Nephron (organoid): ENCODE measurements around the gene PAX5.

ENCODE experiments used
- H3K27ac Mint-ChIP-seq, 3 experiments: 2 replicates each; pipeline ENCODE4 v1.8.0; 2020; ENCODE audit warnings: mixed read lengths in 3 of 3, mild to moderate bottlenecking in 2 of 3, moderate library complexity in 1 of 3
- H3K27me3 Mint-ChIP-seq: 2 replicates; pipeline ENCODE4 v1.8.0; 2021; ENCODE audit warnings: low read depth, mild to moderate bottlenecking, moderate library complexity, mixed read lengths
- H3K36me3 Mint-ChIP-seq: 2 replicates; pipeline ENCODE4 v1.8.0; 2020; ENCODE audit warnings: low read depth, mixed read lengths
- H3K4me1 Mint-ChIP-seq: 2 replicates; pipeline ENCODE4 v1.8.0; 2020; ENCODE audit warnings: mixed read lengths
- H3K4me3 Mint-ChIP-seq, 3 experiments: 2 replicates each; pipeline ENCODE4 v1.8.0; 2020; ENCODE audit warnings: mild to moderate bottlenecking in 3 of 3, mixed read lengths in 3 of 3, moderate library complexity in 2 of 3
- H3K9me3 Mint-ChIP-seq: 2 replicates; pipeline ENCODE4 v1.8.0; 2020; ENCODE audit warnings: mixed read lengths
- CTCF ChIP-seq, 3 experiments: fragments of 200-600 bp; sonication (generic); IDR thresholded peaks; one replicate each; pipeline ENCODE4 v1.5.0; 2021; ENCODE audit warnings: antibody characterized with exemption in 3 of 3; ENCODE audit not compliant: unreplicated experiment in 3 of 3

Gene PAX5

DNA sequence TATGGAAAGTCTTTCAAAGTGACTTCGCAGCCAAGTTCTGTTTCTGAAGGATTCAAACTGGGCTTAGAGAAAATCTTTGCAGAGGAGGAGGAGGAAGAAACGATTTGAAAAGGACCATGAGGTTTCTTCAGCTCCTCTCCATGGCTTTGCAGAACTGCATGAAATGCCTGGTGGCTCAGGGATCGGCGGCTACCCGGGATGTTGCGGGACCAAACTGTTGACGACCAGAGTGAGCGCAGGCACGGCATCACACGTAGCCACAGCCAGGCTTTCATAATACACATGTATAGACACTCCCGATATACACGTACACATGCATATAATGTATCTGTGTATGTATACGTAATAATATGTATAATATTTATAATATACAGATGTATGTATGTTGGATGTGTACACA lies 180.0 kb downstream of the PAX5 start:
- H3K4me1 Mint-ChIP-seq: peaks cover 23% of the 10 kb centered on the region
- TF ChIP-seq CTCF (IDR thresholded peaks at IDR 0.05; ENCODE audit: unreplicated experiment in 3 of 3): no peak
- peaks cover 70% of the 10 kb centered on the region for H3K27me3 Mint-ChIP-seq
- H3K4me3 Mint-ChIP-seq: no peak overlapping the region
- no peaks in the 10 kb centered on the region for H3K36me3 Mint-ChIP-seq
- no peak overlapping the region for H3K27ac Mint-ChIP-seq
- H3K9me3 Mint-ChIP-seq: no peaks in the 10 kb centered on the region

DNA sequence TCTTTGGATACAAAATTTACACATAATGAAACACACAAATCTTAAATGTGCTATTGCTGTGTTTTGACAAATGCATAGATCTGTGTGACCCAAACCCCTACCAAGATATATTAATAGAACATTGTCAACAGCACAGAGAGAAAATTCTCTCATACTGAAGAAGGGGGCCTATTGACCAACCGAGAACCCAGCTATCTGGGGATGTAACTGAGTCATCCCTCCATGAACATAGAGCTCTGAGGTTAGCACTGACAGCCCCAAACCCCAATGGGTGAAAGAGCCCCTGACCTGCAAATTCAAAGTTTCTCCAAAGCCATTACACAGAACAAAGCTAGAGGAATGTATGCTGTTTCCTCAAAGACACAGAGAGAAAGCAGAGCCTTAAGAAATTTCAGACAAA lies 180.8 kb downstream of the PAX5 start:
- H3K27me3 Mint-ChIP-seq: peaks cover 68% of the 10 kb centered on the region
- TF ChIP-seq CTCF (IDR thresholded peaks at IDR 0.05; ENCODE audit: unreplicated experiment in 3 of 3): no peak
- H3K36me3 Mint-ChIP-seq: no peaks in the 10 kb centered on the region
- no peaks in the 10 kb centered on the region for H3K9me3 Mint-ChIP-seq
- H3K27ac Mint-ChIP-seq: peak overlapping the region in 1 of 3 experiments; percentile 39
- H3K4me1 Mint-ChIP-seq: peaks cover 22% of the 10 kb centered on the region
- H3K4me3 Mint-ChIP-seq: no peak overlapping the region

- peaks cover 61% of the 10 kb centered on the region for H3K27me3 Mint-ChIP-seq
- H3K9me3 Mint-ChIP-seq: no peaks in the 10 kb centered on the region
- H3K4me3 Mint-ChIP-seq: no peak overlapping the region
- no peak for TF ChIP-seq CTCF (IDR thresholded peaks at IDR 0.05; ENCODE audit: unreplicated experiment in 3 of 3)
- H3K36me3 Mint-ChIP-seq: no peaks in the 10 kb centered on the region
- H3K4me1 Mint-ChIP-seq: peaks cover 24% of the 10 kb centered on the region
- no peak overlapping the region for H3K27ac Mint-ChIP-seq
Observed at GRCh38 chr9:36849943-36850342, 184.1 kb downstream of the PAX5 start.

- no peak overlapping the region for H3K4me3 Mint-ChIP-seq
- peak overlapping the region in 1 of 3 experiments; percentile 54 for H3K27ac Mint-ChIP-seq
- no peak for TF ChIP-seq CTCF (IDR thresholded peaks at IDR 0.05; ENCODE audit: unreplicated experiment in 3 of 3)
- H3K36me3 Mint-ChIP-seq: no peaks in the 10 kb centered on the region
- peaks cover 24% of the 10 kb centered on the region for H3K4me1 Mint-ChIP-seq
- peaks cover 64% of the 10 kb centered on the region for H3K27me3 Mint-ChIP-seq
- no peaks in the 10 kb centered on the region for H3K9me3 Mint-ChIP-seq
Observed at GRCh38 chr9:36848946-36849345, 185.1 kb downstream of the PAX5 start.

DNA sequence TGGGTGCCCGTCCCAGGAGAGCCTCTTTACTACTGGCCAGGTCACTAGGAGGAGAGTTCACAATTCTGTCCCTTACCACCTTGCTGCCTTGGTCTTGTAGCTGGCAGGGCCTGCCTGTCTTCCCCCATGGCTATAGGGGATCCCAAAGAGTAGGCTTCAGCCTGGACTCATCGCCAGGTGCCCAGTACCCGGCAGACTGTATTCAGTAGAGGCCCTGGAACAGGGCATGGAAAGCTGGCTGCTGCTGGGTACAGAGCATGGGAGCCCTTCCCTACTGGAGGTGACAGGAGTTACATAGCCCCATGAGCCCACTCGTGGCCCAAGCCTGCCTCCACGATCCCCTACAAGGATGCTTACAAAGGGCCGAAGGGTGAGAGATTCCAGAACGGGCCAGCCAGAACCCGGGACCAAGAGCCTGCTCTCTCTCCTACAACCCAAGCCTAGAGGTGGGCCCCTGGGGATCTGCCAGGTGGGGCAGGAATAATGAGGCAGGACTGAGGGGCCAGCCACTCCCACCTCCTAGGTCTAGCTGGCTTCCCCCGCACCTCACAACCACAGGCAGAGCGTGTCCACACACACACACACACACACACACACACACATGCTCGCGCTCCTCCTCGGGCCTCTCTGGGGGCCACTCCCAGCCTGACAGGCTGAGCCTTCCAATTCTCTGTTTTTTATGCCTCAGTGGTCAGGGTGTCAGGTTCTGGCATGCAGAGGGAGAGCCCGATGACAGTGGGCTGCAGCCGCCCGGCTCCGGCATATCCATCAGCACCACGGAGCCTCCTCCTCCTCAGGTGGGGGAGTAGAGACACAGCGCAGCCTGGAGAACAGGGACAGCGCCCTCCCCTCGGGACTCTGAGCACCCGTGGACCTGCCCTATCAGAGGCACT lies 186.0 kb downstream of the PAX5 start:
- H3K27ac Mint-ChIP-seq: peak overlapping the region in 2 of 3 experiments; percentile 26 to 86
- no peaks in the 10 kb centered on the region for H3K9me3 Mint-ChIP-seq
- no peak for TF ChIP-seq CTCF (IDR thresholded peaks at IDR 0.05; ENCODE audit: unreplicated experiment in 3 of 3)
- peaks cover 16% of the 10 kb centered on the region for H3K4me1 Mint-ChIP-seq
- peak overlapping the region in 2 of 3 experiments; percentile 10 to 24 for H3K4me3 Mint-ChIP-seq
- H3K36me3 Mint-ChIP-seq: no peaks in the 10 kb centered on the region
- peaks cover 59% of the 10 kb centered on the region for H3K27me3 Mint-ChIP-seq

GRCh38 chr9:36846621-36847020 lies 187.4 kb downstream of the PAX5 start:
- H3K36me3 Mint-ChIP-seq: no peaks in the 10 kb centered on the region
- TF ChIP-seq CTCF (IDR thresholded peaks at IDR 0.05; ENCODE audit: unreplicated experiment in 3 of 3): no peak
- H3K4me3 Mint-ChIP-seq: no peak overlapping the region
- H3K27ac Mint-ChIP-seq: no peak overlapping the region
- peaks cover 15% of the 10 kb centered on the region for H3K4me1 Mint-ChIP-seq
- H3K9me3 Mint-ChIP-seq: no peaks in the 10 kb centered on the region
- H3K27me3 Mint-ChIP-seq: peaks cover 53% of the 10 kb centered on the region
